ENCODE data around the gene PLK5. TPM values are rescaled to one million over a fixed set of nuclear protein-coding genes. Genes with fewer than 3 reads are reported as not detected.
"Not testable (repeated sequence)": the region's sequence is repeated elsewhere in the genome, so short reads cannot be mapped to it uniquely, and the experiment has no call there.

PLK5 gene
- total RNA-seq, 1 donor from 2014 or later = not detected

DNA sequence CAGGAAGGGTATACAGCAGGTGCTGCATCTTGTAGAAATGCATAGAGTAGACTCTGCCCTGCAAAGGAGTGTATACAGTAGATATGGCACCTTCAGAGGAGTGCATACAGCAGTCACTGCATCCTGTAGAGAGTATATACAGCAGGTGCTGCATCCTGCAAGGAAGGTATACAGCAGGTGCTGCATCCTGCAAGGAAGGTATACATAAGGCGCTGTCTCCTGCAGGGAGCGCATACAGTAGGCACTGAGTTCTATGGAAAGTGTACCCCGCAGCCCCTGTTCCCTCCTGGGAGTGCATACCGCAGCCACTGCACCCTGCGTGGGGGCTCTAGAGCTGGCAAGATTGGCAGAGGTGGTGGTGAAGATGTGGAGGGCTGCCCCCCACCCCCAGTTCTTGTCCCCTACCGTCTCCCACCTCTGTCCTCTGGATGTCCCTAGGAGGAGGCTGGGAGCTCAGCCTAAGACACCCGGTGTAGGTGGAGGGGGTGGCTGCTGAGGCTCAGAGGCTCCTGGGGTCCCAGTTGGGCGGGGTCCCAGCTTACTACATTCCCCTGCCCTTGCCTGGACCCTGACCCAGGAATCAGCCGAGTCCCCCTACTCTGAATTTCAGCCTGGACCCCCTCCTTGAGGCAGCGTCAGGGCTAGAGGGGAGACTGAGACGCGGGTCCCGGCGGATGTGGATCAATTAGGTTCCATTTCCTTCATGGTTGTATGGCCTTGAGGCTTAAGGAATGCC lies 8.7 kb upstream of the PLK5 start:
- no peaks in the 10 kb centered on the region for H3K36me3 ChIP-seq (ENCODE audit: control insufficient read depth in 3 of 3, insufficient read depth in 3 of 3, low read length in 3 of 3)
- H3K9me3 ChIP-seq (ENCODE audit: control insufficient read depth in 3 of 3, low read length in 3 of 3) = no peaks in the 10 kb centered on the region
- H3K27me3 ChIP-seq (ENCODE audit: control insufficient read depth in 3 of 3, insufficient read depth in 3 of 3, low read length in 3 of 3) = peaks cover 0 to 12% (median 3%) of the 10 kb centered on the region in 3 donors
- peaks cover 5 to 22% (median 22%) of the 10 kb centered on the region in 3 donors for H3K4me1 ChIP-seq (ENCODE audit: control insufficient read depth in 3 of 3, insufficient read depth in 3 of 3, low read length in 3 of 3)
- no peak overlapping the region for H3K4me3 ChIP-seq (ENCODE audit: low read length in 3 of 3)
- no peak overlapping the region for H3K27ac ChIP-seq (ENCODE audit: low read depth, low read length)
- H3K9ac ChIP-seq (ENCODE audit: low read depth in 1 of 3, low read length in 3 of 3) = peak overlapping the region in 1 of 3 donors; percentile 94

GRCh38 chr19:1516395-1516753 lies 7.5 kb upstream of the PLK5 start:
- peaks cover 5 to 22% (median 17%) of the 10 kb centered on the region in 3 donors for H3K4me1 ChIP-seq (ENCODE audit: control insufficient read depth in 3 of 3, insufficient read depth in 3 of 3, low read length in 3 of 3)
- no peaks in the 10 kb centered on the region for H3K9me3 ChIP-seq (ENCODE audit: control insufficient read depth in 3 of 3, low read length in 3 of 3)
- H3K4me3 ChIP-seq (ENCODE audit: low read length in 3 of 3) = no peak overlapping the region
- no peak overlapping the region for H3K27ac ChIP-seq (ENCODE audit: low read depth, low read length)
- no peaks in the 10 kb centered on the region for H3K36me3 ChIP-seq (ENCODE audit: control insufficient read depth in 3 of 3, insufficient read depth in 3 of 3, low read length in 3 of 3)
- no peak overlapping the region for H3K9ac ChIP-seq (ENCODE audit: low read depth in 1 of 3, low read length in 3 of 3)
- H3K27me3 ChIP-seq (ENCODE audit: control insufficient read depth in 3 of 3, insufficient read depth in 3 of 3, low read length in 3 of 3) = peaks cover 0 to 14% (median 4%) of the 10 kb centered on the region in 3 donors

DNA sequence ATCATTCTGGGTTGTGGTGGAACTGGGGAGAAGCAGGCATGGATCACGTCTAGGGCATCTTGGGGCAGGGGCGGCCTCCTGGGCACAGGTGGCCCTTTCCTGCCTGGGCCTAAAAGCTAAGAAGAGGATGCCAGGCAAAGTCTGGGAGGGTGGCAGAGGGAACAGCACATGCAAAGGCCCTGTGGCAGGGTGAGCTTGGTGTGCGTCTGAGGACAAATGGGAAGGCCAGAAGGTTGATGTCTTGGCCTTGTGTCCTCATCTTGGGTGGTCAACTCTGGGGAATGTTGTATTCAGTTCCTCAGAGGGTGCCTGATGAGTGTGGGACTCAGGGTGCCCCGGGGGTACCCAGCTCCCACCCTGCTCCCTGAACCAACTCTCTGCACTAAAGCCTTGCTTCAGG lies 5.4 kb upstream of the PLK5 start:
- Histone ChIP-seq H3K27me3 (ENCODE audit: control insufficient read depth in 3 of 3, insufficient read depth in 3 of 3, low read length in 3 of 3) (peaks cover 6 to 20% (median 18%) of the 10 kb centered on the region in 3 donors), H3K27ac (ENCODE audit: low read depth, low read length) (no peak overlapping the region), H3K36me3 (ENCODE audit: control insufficient read depth in 3 of 3, insufficient read depth in 3 of 3, low read length in 3 of 3) (no peaks in the 10 kb centered on the region), H3K4me3 (ENCODE audit: low read length in 3 of 3) (no peak overlapping the region), H3K4me1 (ENCODE audit: control insufficient read depth in 3 of 3, insufficient read depth in 3 of 3, low read length in 3 of 3) (peaks cover 5 to 12% (median 11%) of the 10 kb centered on the region in 3 donors), H3K9ac (ENCODE audit: low read depth in 1 of 3, low read length in 3 of 3) (no peak overlapping the region), H3K9me3 (ENCODE audit: control insufficient read depth in 3 of 3, low read length in 3 of 3) (no peaks in the 10 kb centered on the region)

DNA sequence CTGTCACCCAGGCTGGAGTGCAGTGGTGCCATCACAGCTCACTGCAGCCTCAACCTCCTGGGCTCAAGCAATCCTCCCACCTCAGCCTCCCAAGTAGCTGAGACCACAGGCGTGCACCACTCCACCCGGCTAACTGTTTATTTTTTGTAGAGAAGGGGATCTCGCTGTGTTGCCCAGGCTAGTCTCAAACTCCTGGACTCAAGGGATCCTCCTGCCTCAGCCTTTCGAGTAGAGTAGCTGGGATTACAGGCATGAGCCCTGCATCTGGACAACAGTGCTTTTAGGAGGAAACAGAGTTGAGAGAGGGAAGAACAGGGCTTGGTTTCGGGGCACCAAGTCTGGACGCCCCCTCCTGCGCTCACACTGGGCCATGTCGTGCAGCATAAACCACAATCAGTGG lies 4.1 kb upstream of the PLK5 start:
- H3K9ac ChIP-seq (ENCODE audit: low read depth in 1 of 3, low read length in 3 of 3); H3K4me3 ChIP-seq (ENCODE audit: low read length in 3 of 3); H3K9me3 ChIP-seq (ENCODE audit: control insufficient read depth in 3 of 3, low read length in 3 of 3); H3K27ac ChIP-seq (ENCODE audit: low read depth, low read length); H3K4me1 ChIP-seq (ENCODE audit: control insufficient read depth in 3 of 3, insufficient read depth in 3 of 3, low read length in 3 of 3); H3K36me3 ChIP-seq (ENCODE audit: control insufficient read depth in 3 of 3, insufficient read depth in 3 of 3, low read length in 3 of 3): not testable (repeated sequence)
- H3K27me3 ChIP-seq (ENCODE audit: control insufficient read depth in 3 of 3, insufficient read depth in 3 of 3, low read length in 3 of 3) = peaks cover 15 to 30% (median 29%) of the 10 kb centered on the region in 3 donors

GRCh38 chr19:1520203-1520780 lies 3.6 kb upstream of the PLK5 start:
- Histone ChIP-seq H3K4me3 (ENCODE audit: low read length in 3 of 3) (no peak overlapping the region), H3K9ac (ENCODE audit: low read depth in 1 of 3, low read length in 3 of 3) (no peak overlapping the region), H3K36me3 (ENCODE audit: control insufficient read depth in 3 of 3, insufficient read depth in 3 of 3, low read length in 3 of 3) (no peaks in the 10 kb centered on the region), H3K4me1 (ENCODE audit: control insufficient read depth in 3 of 3, insufficient read depth in 3 of 3, low read length in 3 of 3) (peaks cover 0 to 9% (median 3%) of the 10 kb centered on the region in 3 donors), H3K9me3 (ENCODE audit: control insufficient read depth in 3 of 3, low read length in 3 of 3) (no peaks in the 10 kb centered on the region), H3K27me3 (ENCODE audit: control insufficient read depth in 3 of 3, insufficient read depth in 3 of 3, low read length in 3 of 3) (peaks cover 19 to 32% (median 31%) of the 10 kb centered on the region in 3 donors), H3K27ac (ENCODE audit: low read depth, low read length) (no peak overlapping the region)

DNA sequence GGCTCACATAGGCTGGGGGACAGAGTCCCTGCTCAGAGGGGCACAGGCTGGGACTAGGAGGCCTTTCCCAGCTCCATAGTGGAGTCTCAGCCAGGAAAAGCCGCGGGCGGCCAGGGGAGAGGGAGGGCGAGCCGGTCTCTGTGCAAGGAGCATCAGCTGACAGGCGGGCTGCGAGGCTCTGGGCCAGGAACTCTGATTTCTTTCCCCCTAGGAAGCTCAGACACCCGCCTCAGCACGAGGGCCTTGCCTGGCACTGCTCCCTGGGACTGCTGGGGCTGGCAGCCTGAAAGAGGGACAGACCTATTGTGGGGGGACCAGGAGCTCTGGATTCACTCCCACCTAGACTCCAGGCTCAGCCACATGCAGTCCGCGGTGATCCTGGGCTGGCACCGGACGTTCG lies 2.2 kb upstream of the PLK5 start:
- H3K36me3 ChIP-seq (ENCODE audit: control insufficient read depth in 3 of 3, insufficient read depth in 3 of 3, low read length in 3 of 3) = no peaks in the 10 kb centered on the region
- H3K27ac ChIP-seq (ENCODE audit: low read depth, low read length) = no peak overlapping the region
- H3K27me3 ChIP-seq (ENCODE audit: control insufficient read depth in 3 of 3, insufficient read depth in 3 of 3, low read length in 3 of 3) = peaks cover 32 to 46% (median 45%) of the 10 kb centered on the region in 3 donors
- peaks cover 0 to 9% (median 3%) of the 10 kb centered on the region in 3 donors for H3K4me1 ChIP-seq (ENCODE audit: control insufficient read depth in 3 of 3, insufficient read depth in 3 of 3, low read length in 3 of 3)
- no peak overlapping the region for H3K4me3 ChIP-seq (ENCODE audit: low read length in 3 of 3)
- no peaks in the 10 kb centered on the region for H3K9me3 ChIP-seq (ENCODE audit: control insufficient read depth in 3 of 3, low read length in 3 of 3)
- H3K9ac ChIP-seq (ENCODE audit: low read depth in 1 of 3, low read length in 3 of 3) = peak overlapping the region in 1 of 3 donors; percentile 25

- peaks cover 34 to 49% (median 47%) of the 10 kb centered on the region in 3 donors for H3K27me3 ChIP-seq (ENCODE audit: control insufficient read depth in 3 of 3, insufficient read depth in 3 of 3, low read length in 3 of 3)
- no peak overlapping the region for H3K27ac ChIP-seq (ENCODE audit: low read depth, low read length)
- H3K4me1 ChIP-seq (ENCODE audit: control insufficient read depth in 3 of 3, insufficient read depth in 3 of 3, low read length in 3 of 3) = peaks cover 0 to 9% (median 3%) of the 10 kb centered on the region in 3 donors
Measured at GRCh38 chr19:1522061-1522460, 1.8 kb upstream of the PLK5 start.

GRCh38 chr19:1522838-1523237 lies 1.0 kb upstream of the PLK5 start:
- peaks cover 0 to 9% (median 3%) of the 10 kb centered on the region in 3 donors for H3K4me1 ChIP-seq (ENCODE audit: control insufficient read depth in 3 of 3, insufficient read depth in 3 of 3, low read length in 3 of 3)
- no peaks in the 10 kb centered on the region for H3K9me3 ChIP-seq (ENCODE audit: control insufficient read depth in 3 of 3, low read length in 3 of 3)
- H3K36me3 ChIP-seq (ENCODE audit: control insufficient read depth in 3 of 3, insufficient read depth in 3 of 3, low read length in 3 of 3) = no peaks in the 10 kb centered on the region
- H3K27ac ChIP-seq (ENCODE audit: low read depth, low read length) = no peak overlapping the region
- H3K4me3 ChIP-seq (ENCODE audit: low read length in 3 of 3) = no peak overlapping the region
- peaks cover 41 to 55% (median 54%) of the 10 kb centered on the region in 3 donors for H3K27me3 ChIP-seq (ENCODE audit: control insufficient read depth in 3 of 3, insufficient read depth in 3 of 3, low read length in 3 of 3)
- no peak overlapping the region for H3K9ac ChIP-seq (ENCODE audit: low read depth in 1 of 3, low read length in 3 of 3)

More at GRCh38 chr19:1522061-1522460, 1.8 kb upstream of the PLK5 start:
- Histone ChIP-seq H3K9me3 (ENCODE audit: control insufficient read depth in 3 of 3, low read length in 3 of 3) (no peaks in the 10 kb centered on the region), H3K36me3 (ENCODE audit: control insufficient read depth in 3 of 3, insufficient read depth in 3 of 3, low read length in 3 of 3) (no peaks in the 10 kb centered on the region), H3K4me3 (ENCODE audit: low read length in 3 of 3) (no peak overlapping the region), H3K9ac (ENCODE audit: low read depth in 1 of 3, low read length in 3 of 3) (no peak overlapping the region)

GRCh38 chr19:1524287-1524971 lies 552 bp downstream of the PLK5 start:
- Histone ChIP-seq H3K9me3 (ENCODE audit: control insufficient read depth in 3 of 3, low read length in 3 of 3) (no peaks in the 10 kb centered on the region), H3K27me3 (ENCODE audit: control insufficient read depth in 3 of 3, insufficient read depth in 3 of 3, low read length in 3 of 3) (peaks cover 45 to 67% (median 60%) of the 10 kb centered on the region in 3 donors), H3K9ac (ENCODE audit: low read depth in 1 of 3, low read length in 3 of 3) (no peak overlapping the region), H3K4me1 (ENCODE audit: control insufficient read depth in 3 of 3, insufficient read depth in 3 of 3, low read length in 3 of 3) (peaks cover 0 to 9% (median 3%) of the 10 kb centered on the region in 3 donors), H3K4me3 (ENCODE audit: low read length in 3 of 3) (peak overlapping the region in 2 of 3 donors; percentile 35 to 54), H3K36me3 (ENCODE audit: control insufficient read depth in 3 of 3, insufficient read depth in 3 of 3, low read length in 3 of 3) (no peaks in the 10 kb centered on the region), H3K27ac (ENCODE audit: low read depth, low read length) (no peak overlapping the region)

GRCh38 chr19:1524972-1525325 lies 1.1 kb downstream of the PLK5 start:
- H3K4me1 ChIP-seq (ENCODE audit: control insufficient read depth in 3 of 3, insufficient read depth in 3 of 3, low read length in 3 of 3) = peaks cover 0 to 9% (median 3%) of the 10 kb centered on the region in 3 donors
- no peaks in the 10 kb centered on the region for H3K9me3 ChIP-seq (ENCODE audit: control insufficient read depth in 3 of 3, low read length in 3 of 3)
- H3K4me3 ChIP-seq (ENCODE audit: low read length in 3 of 3) = no peak overlapping the region
- no peaks in the 10 kb centered on the region for H3K36me3 ChIP-seq (ENCODE audit: control insufficient read depth in 3 of 3, insufficient read depth in 3 of 3, low read length in 3 of 3)
- H3K9ac ChIP-seq (ENCODE audit: low read depth in 1 of 3, low read length in 3 of 3) = no peak overlapping the region
- peaks cover 46 to 72% (median 65%) of the 10 kb centered on the region in 3 donors for H3K27me3 ChIP-seq (ENCODE audit: control insufficient read depth in 3 of 3, insufficient read depth in 3 of 3, low read length in 3 of 3)
- H3K27ac ChIP-seq (ENCODE audit: low read depth, low read length) = no peak overlapping the region
